ENCODE measurements around the gene ATP5F1E.
A peak's percentile ranks its signal among the peaks of the same experiment; 100 is the strongest.
"Not testable (repeated sequence)": the region's sequence is repeated elsewhere in the genome, so short reads cannot be mapped to it uniquely, and the experiment has no call there.

ATP5F1E gene

DNA sequence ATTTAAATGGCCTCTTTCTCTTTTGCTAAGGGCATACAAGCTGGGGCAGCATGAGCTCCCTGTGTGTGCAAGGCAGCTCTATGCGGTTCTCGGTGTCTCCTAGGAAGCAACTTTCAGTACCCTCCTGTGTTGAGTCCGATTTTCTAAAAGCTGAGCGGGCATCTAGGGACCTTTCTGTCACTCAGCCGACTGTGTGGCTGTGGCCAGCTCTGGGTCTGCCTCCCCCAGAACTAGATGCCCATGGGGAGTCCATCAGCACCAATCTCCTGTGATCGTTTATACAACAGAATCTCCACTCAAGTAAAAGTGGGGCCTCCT is 43.6 kb downstream of the ATP5F1E start:
- no peak for DNase-seq (ENCODE audit: low read depth)

DNA sequence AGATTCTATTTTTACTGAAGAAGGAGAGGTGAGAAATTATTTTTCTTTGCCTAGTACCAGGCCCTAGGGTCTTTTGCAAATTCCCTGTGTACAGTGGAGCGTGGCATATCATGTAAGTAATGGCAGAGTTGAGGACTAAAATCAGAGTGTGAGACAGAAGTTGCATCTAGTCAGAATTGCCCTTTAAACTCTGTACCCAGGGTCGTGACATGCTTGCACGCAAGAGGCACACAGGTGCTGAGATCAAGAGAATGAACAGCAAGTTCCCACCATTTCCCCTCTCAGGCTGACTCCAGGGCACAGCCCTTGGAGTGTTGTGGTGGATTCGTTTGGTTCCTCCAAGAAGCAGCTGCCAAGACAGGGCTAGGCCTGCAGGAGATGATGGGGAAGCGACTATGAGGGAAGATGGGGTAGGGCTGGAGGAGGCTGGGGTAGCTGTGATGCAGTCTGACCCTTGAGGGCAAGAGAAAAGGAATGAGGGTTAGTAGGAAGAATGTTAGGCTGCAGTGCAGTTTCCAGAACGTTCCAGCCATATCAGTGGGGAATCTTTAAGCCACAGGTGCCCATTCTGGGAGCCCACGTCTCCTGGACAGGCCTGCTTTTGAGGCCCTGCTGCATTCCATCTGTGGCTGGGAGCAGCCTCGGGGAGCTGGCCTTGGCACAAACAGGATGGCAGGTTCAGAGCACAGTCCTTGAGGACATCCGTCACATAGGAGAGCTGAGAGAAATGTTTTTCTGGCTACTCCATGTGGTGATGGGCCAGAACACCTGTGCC is 44.2 kb downstream of the ATP5F1E start:
- no peak for DNase-seq (ENCODE audit: low read depth)

DNA sequence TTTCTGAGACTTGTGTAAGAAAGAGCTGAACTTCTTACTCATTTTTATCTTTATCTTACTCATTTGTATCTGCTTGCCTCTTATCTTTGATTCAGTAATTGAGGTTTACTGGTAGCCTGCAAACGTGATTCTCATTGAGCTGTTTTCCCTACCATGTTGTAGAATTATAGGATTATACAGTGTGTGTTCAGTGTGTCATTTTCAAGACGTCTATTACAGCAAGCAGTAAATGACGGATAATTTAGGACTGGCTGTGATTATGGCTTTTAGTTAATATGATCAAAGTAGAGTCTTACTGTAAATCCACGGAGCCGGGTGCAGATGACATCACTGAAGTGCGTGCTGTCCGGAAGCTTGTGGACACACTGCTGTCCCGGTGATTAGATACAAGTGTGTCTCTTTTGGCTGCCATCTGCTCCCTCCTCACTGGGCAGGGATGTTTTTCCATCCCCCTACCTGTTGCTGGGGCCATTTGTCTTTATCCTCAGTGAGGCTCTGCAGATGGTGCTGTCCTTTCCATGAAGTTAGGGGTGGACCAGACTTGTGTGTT is 45.1 kb downstream of the ATP5F1E start:
- DNase-seq (ENCODE audit: low read depth) = no peak

DNA sequence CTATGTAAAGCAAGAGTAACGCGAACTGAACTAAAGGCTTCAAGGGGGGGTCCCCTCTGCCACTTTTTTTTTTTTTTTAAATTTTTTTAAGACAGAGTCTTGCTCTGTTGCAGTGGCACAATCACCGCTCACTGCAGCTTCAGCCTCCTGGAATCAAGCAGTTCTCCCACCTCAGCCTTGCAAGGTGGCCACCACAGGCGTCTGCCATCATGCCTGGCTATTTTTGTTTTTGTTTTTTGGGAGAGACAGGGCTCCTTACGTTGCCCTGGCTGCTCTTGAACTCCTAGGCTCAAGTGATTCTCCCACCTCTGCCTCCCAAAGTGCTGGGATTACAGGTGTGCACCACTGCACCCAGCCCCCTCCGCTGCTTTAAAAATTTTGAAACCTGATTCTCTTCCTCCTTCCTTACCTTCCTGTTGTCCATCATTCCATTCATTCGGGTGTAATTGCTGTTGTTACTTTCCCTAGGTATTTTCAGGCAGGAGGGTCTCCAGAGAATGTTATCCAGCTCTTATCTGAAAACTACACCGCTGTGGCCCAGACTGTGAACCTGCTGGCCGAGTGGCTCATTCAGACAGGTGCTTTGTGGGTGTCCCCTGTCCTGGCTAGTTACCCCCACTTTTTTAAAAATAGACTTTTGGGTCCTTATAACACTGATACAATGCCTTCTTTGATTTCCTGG is 45.7 kb downstream of the ATP5F1E start:
- no peak for DNase-seq (ENCODE audit: low read depth)

DNA sequence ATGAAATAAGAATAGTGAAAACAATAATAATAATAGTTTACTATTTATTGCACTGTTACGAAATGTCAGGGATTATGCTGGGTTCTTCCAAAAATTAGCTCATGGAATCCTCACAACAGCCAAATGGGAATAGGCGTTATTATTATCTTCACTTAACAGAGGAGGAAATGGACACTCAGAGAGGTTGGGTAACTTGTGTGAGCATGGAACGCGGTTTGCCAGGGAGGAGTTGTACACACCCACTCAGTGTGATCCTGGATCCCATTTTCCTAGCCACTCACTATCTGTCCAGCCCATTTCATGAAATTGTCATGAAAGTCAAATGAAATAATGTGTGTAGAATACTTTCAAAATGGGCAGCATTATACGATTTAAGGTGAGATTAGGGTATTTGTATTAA is 46.5 kb downstream of the ATP5F1E start:
- DNase-seq (ENCODE audit: low read depth) = no peak

DNA sequence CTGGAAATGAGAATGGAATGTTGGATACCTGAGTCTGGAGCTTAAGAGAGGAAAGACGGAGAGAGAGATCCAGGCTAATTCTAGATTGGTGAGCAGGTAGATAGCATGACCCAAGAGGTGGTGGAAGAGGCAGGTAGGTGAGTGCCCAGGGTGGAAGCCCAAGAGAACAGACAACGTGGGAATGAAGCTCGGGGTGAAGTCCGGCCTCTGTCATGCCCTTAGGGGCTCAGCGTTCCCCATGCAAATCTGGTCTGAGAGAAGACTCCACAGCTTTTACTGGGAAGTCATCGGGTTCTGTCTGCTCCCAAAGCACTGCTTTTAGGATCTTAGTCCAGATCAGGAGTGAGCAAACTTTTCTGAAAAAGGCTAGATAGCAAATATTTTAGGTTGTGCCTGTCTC is 47.4 kb downstream of the ATP5F1E start:
- DNase-seq (ENCODE audit: low read depth) = no peak

DNA sequence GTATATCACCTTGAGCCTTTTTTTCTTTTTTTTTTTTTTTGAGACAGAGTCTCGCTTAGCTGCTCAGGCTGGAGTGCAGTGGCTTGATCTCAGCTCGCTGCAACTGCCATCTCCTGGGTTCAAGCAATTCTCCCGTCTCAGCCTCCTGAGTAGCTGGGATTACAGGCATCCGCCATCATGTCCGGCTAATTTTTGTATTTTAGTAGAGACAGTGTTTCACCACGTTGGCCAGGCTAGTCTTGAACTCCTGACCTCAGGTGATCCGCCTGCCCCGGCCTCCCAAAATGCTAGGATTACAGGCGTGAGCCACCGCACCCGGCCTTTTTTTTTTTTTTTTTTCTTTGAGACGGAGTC is 49.0 kb downstream of the ATP5F1E start:
- not testable (repeated sequence) for DNase-seq (ENCODE audit: low read depth)

DNA sequence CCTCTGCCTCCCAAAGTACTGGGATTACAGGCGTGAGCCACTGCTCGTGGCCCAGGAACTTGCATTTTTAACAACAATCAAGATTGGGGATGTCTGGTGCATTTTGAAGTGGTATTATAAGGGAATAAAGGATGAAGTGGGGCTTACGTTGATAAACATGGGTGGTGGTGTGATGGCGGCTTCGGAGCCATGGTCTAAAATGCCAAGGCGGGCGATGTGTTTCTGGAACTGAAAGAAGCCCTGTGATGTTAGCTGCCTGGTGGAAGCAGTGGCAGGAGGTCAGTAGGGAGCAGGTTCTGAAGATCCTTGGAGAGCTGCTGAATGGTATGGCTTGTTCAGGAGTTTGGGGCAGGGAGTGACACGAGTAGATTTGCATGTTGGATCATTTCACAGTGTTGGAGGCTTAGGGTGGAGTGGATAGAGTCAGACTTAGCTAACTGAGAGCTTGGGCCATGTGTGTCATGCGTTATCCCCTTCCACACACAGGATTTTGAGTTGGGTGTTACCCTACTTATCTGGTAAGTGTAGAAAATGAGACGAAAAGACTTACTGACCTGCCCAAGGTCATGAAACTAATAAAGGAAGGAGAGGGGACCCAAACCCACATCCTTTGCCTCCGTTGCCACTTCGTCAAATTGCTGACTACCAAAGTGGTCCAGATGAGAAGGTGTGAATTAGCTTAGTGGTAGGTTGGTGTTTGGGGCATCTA is 49.6 kb downstream of the ATP5F1E start:
- DNase-seq (ENCODE audit: low read depth) = no peak

DNA sequence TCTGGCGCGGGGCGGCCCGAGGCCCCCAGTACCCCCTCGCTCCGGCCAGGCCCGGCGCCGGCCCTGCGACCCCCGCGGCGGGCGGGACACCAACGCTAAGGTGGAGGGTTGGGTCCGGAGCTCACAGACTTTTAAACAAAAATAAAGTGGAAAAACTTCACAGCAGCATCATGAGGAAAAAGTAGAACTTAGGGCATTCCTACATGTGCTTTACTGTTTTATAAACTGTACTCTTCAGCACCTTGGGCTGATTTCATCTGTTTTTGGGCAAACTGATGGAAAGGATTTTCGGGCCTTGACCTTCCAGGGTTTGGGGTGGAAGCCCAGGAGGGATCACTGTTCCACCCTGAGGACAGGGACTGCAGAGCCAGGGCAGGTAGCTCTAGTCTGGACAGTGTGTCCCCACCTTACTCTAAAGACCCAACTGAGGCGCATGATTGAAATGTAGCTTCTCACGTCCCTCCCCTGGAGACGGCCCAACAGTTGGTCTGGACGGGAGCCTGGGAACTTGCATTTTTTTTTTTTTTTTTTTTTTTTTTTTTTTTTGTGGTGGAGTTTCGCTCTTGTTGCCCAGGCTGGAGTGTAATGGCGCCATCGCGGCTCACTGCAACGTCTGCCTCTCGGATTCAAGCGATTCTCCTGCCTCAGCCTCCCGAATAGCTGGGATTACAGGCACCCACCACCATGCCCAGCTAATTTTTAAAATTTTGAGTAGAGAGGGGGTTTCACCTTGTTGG is 50.3 kb downstream of the ATP5F1E start:
- DNase-seq (ENCODE audit: low read depth) = no peak

DNA sequence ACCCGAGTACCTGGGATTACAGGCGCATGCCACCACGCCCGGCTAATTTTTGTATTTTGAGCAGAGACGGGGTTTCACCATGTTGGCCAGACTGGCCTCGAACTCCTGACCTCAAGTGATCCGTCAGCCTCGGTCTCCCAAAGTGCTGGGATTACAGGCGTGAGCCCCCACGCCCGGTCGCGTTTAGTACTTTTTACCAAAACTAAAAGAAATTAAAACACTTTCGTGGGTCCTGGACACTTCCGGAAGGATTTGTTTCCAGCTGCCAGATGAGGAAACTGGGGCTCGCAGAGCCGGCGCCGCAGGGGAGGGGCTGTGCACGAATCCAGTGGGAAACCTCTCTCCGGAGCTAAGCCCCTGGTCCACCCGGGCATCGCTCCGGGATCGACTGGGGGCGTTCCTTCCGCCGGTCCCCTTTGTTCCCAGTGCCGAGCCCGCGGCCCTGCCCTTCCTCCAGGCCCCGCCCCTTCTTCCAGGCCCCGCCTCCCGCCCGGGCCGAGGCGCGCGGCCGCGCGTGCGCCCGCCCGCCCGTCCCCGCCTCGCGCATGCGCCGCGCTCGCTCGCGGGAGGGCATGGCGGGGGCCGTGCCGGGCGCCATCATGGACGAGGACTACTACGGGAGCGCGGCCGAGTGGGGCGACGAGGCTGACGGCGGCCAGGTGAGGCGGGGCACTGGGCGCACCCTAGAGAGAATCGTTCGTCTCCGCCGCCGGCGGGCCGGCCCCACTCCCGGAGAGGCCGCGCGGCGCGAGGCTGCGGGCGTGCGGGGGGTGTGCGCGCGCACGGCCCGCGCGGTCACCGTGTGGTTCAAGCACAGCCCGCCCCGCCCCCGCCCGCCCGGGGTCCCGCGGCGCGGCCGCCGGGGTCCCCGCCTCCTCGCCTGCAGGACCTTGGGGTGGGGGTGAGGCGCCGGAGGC is 51.2 kb downstream of the ATP5F1E start, which contains the start of gene NELFCD:
TSS of gene NELFCD (plus strand) at position 546 of the 917 bp plus-strand sequence. CDS start at position 600, 54 bp downstream.
- DNase-seq (ENCODE audit: low read depth) = peak; percentile 76

DNA sequence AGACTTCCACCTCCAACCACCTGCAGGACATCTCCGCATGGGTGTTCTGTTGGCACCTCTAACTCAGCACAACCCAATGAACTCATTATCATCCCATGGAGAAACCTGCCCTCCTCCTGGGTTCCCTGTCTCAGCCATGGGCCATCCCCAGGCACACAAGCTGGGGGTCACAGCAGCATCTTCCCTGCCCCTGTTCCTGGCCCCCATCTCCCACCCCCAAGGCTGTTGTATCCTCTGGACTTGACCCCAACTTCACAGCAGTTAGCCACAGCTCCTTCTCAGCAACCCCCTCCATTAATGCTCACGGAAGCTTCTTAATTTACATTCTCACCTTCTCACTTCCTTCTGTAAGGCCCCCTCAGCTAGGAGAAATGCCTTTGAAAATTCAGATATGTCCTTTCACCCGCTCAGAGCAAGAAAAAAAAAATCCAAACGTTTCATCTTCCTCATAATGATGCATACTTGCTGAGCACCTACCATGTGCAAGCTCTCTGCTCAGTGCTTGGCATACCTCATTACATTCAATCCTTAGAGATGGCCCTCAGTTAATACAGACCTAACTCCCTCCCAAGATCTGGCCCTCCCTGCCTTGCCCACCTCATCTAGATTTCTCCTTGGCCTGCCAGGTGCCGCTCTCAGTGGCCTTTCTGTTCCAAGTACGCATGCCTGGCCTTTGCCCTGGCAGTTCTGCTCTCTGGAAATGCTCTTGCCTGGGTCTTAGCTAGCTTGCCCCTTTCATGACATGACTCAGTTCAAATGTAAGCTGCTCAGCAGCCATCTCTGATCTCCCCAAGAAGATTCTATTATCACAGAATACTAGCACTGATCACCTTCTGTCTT is 53.6 kb downstream of the ATP5F1E start:
- no peak for DNase-seq (ENCODE audit: low read depth)

DNA sequence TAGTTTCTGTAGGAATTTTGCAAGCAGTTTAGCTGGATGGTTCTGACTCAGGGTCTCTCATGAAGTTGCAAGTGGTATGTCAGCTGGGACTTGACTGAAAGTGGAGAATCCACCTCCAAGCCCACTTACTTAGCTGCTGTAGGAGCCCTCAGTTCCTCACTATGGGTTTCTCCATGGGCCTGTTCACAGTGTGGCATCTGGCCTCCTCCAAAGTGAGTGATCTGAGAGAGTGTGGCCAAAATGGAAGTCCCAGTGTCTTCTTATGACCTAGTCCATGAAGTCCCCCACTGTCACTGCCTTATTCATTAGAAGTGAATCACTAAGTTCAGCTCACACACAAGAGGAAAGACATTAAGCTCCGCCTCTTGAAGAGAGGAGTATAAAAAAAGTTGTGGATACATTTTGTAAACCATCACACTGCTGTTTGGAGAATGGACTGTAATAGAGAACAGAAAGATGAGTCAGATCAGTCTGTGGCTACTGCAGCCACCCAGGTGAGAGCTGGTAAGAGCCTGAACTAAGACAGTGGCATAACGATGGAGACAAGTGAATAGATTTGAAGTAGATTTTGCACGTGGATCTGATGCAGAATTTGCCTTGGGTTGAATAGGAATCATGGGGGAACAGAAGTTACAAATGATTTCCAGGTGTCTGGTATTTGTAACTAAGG is 55.9 kb downstream of the ATP5F1E start:
- DNase-seq (ENCODE audit: low read depth) = no peak

All from stimulated activated CD8-positive, alpha-beta memory T cell treated with anti-CD3 and anti-CD28 coated beads, Interleukin-15, amount 100 ng/mL, for 1 hour (primary cell).